HG02884 (cell line): ENCODE data around the gene PDIA5.
"Not testable (repeated sequence)": the region's sequence is repeated elsewhere in the genome, so short reads cannot be mapped to it uniquely, and the experiment has no call there.

Experiments
- ATAC-seq: cut with Tn5 transposase; IDR thresholded peaks from one replicate; pipeline ENCODE4 v1.9.1; 2021; ENCODE audit warnings: mild to moderate bottlenecking, moderate library complexity; ENCODE audit not compliant: unreplicated experiment

The PDIA5 gene

GRCh38 chr3:123112232-123112631 is 45.4 kb downstream of the PDIA5 start:
- ATAC-seq: no peak

- ATAC-seq: not testable (repeated sequence)
These were observed 45.8 kb downstream of the PDIA5 start for GRCh38 chr3:123112656-123113055.

- ATAC-seq: no peak
These were observed 47.1 kb downstream of the PDIA5 start for GRCh38 chr3:123113889-123114450.

GRCh38 chr3:123116116-123116515 is 49.3 kb downstream of the PDIA5 start:
- no peak for ATAC-seq

- no peak for ATAC-seq
These were observed 52.6 kb downstream of the PDIA5 start for GRCh38 chr3:123119388-123119787.

- no peak for ATAC-seq
These were observed 53.0 kb downstream of the PDIA5 start for GRCh38 chr3:123119802-123120201.

- no peak for ATAC-seq
These were observed 53.7 kb downstream of the PDIA5 start for GRCh38 chr3:123120573-123120972.

- ATAC-seq: no peak
These were observed 55.2 kb downstream of the PDIA5 start for GRCh38 chr3:123122057-123122456.

GRCh38 chr3:123122525-123123315 is 55.9 kb downstream of the PDIA5 start:
- ATAC-seq: no peak

- ATAC-seq: no peak
These were observed 57.1 kb downstream of the PDIA5 start for GRCh38 chr3:123123716-123124616.

- no peak for ATAC-seq
These were observed 58.1 kb downstream of the PDIA5 start for GRCh38 chr3:123124971-123125370.

- ATAC-seq: no peak
These were observed 59.2 kb downstream of the PDIA5 start for GRCh38 chr3:123126031-123126430.

GRCh38 chr3:123126653-123127052 is 59.8 kb downstream of the PDIA5 start:
- no peak for ATAC-seq

- no peak for ATAC-seq
These were observed 62.3 kb downstream of the PDIA5 start for GRCh38 chr3:123129092-123129491.

GRCh38 chr3:123129532-123129931 is 62.7 kb downstream of the PDIA5 start:
- ATAC-seq: no peak

GRCh38 chr3:123130079-123130750 is 63.4 kb downstream of the PDIA5 start:
- no peak for ATAC-seq

GRCh38 chr3:123134671-123135070 is 67.8 kb downstream of the PDIA5 start:
- ATAC-seq: no peak

GRCh38 chr3:123137001-123137400 is 70.2 kb downstream of the PDIA5 start:
- ATAC-seq: no peak

- no peak for ATAC-seq
These were observed 72.1 kb downstream of the PDIA5 start for GRCh38 chr3:123138839-123139444.

GRCh38 chr3:123139522-123139921 is 72.7 kb downstream of the PDIA5 start:
- no peak for ATAC-seq

- ATAC-seq: no peak
These were observed 73.7 kb downstream of the PDIA5 start for GRCh38 chr3:123140550-123140949.
